HEK293 (cell line): ENCODE measurements around the gene BBOX1.

Experiments used
- CTCF ChIA-PET: fragments of 350-600 bp; formaldehyde crosslinking; extraction: SDS; loops from one replicate; lab custom pipeline; 2021; ENCODE audit warnings: antibody characterized with exemption; lab: Yijun Ruan, JAX
- POLR2A ChIA-PET: fragments of 300-600 bp; formaldehyde crosslinking; extraction: SDS; loops from one replicate; lab custom pipeline; 2020; ENCODE audit warnings: antibody characterized with exemption, inconsistent platforms; lab: Yijun Ruan, JAX
- H3K27ac ChIP-seq: fragments of 200-500 bp; sonication (Bioruptor generic); 2 replicates; pipeline ENCODE4 v1.5.1; 2014; ENCODE audit warnings: low read depth, low read length, control low read depth, inconsistent platforms; ENCODE audit errors: extremely low read depth
- H3K36me3 ChIP-seq, 2 experiments: fragments of 200-500 bp in 1 of 2; sonication (Bioruptor generic) in 1 of 2; 1 replicate in 1 of 2; 2 replicates in 1 of 2; pipeline ENCODE4 v1.5.1; 2014 to 2017; ENCODE audit warnings: inconsistent platforms in 2 of 2, low read length in 2 of 2; ENCODE audit not compliant: control insufficient read depth in 2 of 2, insufficient read depth in 1 of 2
- H3K4me1 ChIP-seq: fragments of 200-500 bp; sonication (Bioruptor generic); 2 replicates; pipeline ENCODE4 v1.5.1; 2014; ENCODE audit warnings: mild to moderate bottlenecking, low read length, inconsistent platforms; ENCODE audit not compliant: control insufficient read depth, insufficient read depth
- H3K4me3 ChIP-seq: 2 replicates; pipeline ENCODE4 v1.5.1; 2011; ENCODE audit warnings: low read depth, mild to moderate bottlenecking, control low read depth, low read length, moderate library complexity
- H3K9me3 ChIP-seq: fragments of 200-500 bp; sonication (Bioruptor generic); 2 replicates; pipeline ENCODE4 v1.5.1; 2014; ENCODE audit warnings: low read depth, low read length, inconsistent platforms; ENCODE audit not compliant: control insufficient read depth, insufficient read depth
- KLF1 ChIP-seq: fragments of 450-650 bp; formaldehyde crosslinking; IDR thresholded peaks from 2 replicates; pipeline ENCODE4 v1.5.1; 2016; ENCODE audit warnings: missing biosample characterization, missing genetic modification characterization
- RBAK ChIP-seq: fragments of 450-650 bp; formaldehyde crosslinking; IDR thresholded peaks from 2 replicates; pipeline ENCODE4 v1.5.1; 2016; ENCODE audit warnings: missing biosample characterization, missing genetic modification characterization
- SETDB1 ChIP-seq: IDR thresholded peaks from one replicate; pipeline ENCODE4 v1.6.1; 2017; ENCODE audit warnings: mild to moderate bottlenecking, low read length, moderate library complexity, mixed read lengths; ENCODE audit not compliant: insufficient read length
- ZNF121 ChIP-seq: fragments of 450-650 bp; formaldehyde crosslinking; IDR thresholded peaks from 2 replicates; pipeline ENCODE4 v1.5.1; 2016; ENCODE audit warnings: missing biosample characterization, missing genetic modification characterization
- ZNF157 ChIP-seq: fragments of 450-650 bp; formaldehyde crosslinking; IDR thresholded peaks from 2 replicates; pipeline ENCODE4 v1.5.1; 2016; ENCODE audit warnings: missing biosample characterization, missing genetic modification characterization
- ZNF211 ChIP-seq: fragments of 450-650 bp; formaldehyde crosslinking; IDR thresholded peaks from 2 replicates; pipeline ENCODE4 v1.5.1; 2016; ENCODE audit warnings: low read depth, missing biosample characterization, missing genetic modification characterization
- ZNF302 ChIP-seq: fragments of 450-650 bp; formaldehyde crosslinking; IDR thresholded peaks from 2 replicates; pipeline ENCODE4 v1.5.1; 2016; ENCODE audit warnings: missing biosample characterization, missing genetic modification characterization, low read depth
- ZNF548 ChIP-seq: fragments of 450-650 bp; formaldehyde crosslinking; IDR thresholded peaks from 2 replicates; pipeline ENCODE4 v1.5.1; 2016; ENCODE audit warnings: missing biosample characterization, missing genetic modification characterization
- ZNF785 ChIP-seq: fragments of 450-650 bp; formaldehyde crosslinking; IDR thresholded peaks from 2 replicates; pipeline ENCODE4 v1.5.1; 2016; ENCODE audit warnings: missing biosample characterization, missing genetic modification characterization
- TF ChIP-seq, protein P1 (sequence below): fragments of 450-650 bp; formaldehyde crosslinking; IDR thresholded peaks from 2 replicates; pipeline ENCODE4 v1.5.1; 2016; ENCODE audit warnings: missing biosample characterization, missing genetic modification characterization
- TF ChIP-seq, protein P2 (sequence below): fragments of 450-650 bp; formaldehyde crosslinking; IDR thresholded peaks from 2 replicates; pipeline ENCODE4 v1.5.1; 2016; ENCODE audit warnings: missing biosample characterization, missing genetic modification characterization
- TF ChIP-seq, protein P3 (sequence below): fragments of 450-650 bp; formaldehyde crosslinking; IDR thresholded peaks from 2 replicates; pipeline ENCODE4 v1.5.1; 2016; ENCODE audit warnings: missing biosample characterization, missing genetic modification characterization
- TF ChIP-seq, protein P4 (sequence below): fragments of 450-650 bp; formaldehyde crosslinking; IDR thresholded peaks from 2 replicates; pipeline ENCODE4 v1.5.1; 2016; ENCODE audit warnings: missing biosample characterization, missing genetic modification characterization, low read depth
- TF ChIP-seq, protein P5 (sequence below): fragments of 450-650 bp; IDR thresholded peaks from 2 replicates; pipeline ENCODE4 v1.5.1; 2018; ENCODE audit warnings: missing biosample characterization, missing genetic modification characterization
- TF ChIP-seq, protein P6 (sequence below): fragments of 450-650 bp; formaldehyde crosslinking; IDR thresholded peaks from 2 replicates; pipeline ENCODE4 v1.5.1; 2017; ENCODE audit warnings: missing biosample characterization, missing genetic modification characterization
- TF ChIP-seq, protein P7 (sequence below): fragments of 450-650 bp; formaldehyde crosslinking; IDR thresholded peaks from 2 replicates; pipeline ENCODE4 v1.5.1; 2017; ENCODE audit warnings: missing biosample characterization, missing genetic modification characterization

BBOX1 gene

DNA sequence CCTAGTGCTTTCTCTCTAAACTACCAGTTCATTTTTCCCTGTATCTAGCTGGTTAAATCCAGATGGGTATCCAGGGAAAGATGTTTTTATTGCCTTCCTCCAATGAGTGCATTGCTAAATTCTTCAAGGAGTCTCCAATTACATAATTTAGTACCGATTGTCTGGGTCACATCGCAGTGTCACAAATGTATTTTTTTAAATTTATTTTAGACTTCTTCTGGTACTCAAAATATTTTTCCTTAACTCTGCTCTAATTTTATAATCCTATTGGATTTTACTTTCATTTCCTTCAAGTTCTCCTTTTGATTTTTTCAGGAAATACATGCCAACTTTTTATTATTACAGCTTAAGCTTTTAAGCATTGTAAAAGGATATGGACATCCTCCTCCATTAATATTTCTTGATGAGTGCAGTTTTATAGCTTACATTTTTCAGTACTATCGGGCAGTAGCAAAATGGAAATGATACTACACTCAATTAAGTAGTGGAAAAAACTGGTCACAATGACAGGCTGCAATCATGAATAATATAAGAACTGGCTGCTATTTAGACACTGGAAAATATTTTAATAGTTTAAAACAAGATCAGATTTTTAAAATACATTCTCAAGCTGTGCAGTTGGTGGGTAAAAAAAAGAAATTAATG is 20.3 kb downstream of the BBOX1 start:
- Histone ChIP-seq H3K4me3 (no peak overlapping the region), H3K9me3 (no peaks in the 10 kb centered on the region), H3K36me3 (peaks cover 0 to 3% of the 10 kb centered on the region in 2 experiments; a peak in 1 of 3 replicates), H3K27ac (no peak overlapping the region), H3K4me1 (no peaks in the 10 kb centered on the region)
- CTCF ChIA-PET: interaction anchor here (0.6 to 1.0 kb wide), 3 partner anchors 18 to 333 kb away, joined by 3 read pairs; no protein-coding TSS in a partner anchor
- POLR2A ChIA-PET: no interaction called here
- TF ChIP-seq ZNF211 (tag by site-specific recombination): no peak
- TF ChIP-seq, protein P1, sequence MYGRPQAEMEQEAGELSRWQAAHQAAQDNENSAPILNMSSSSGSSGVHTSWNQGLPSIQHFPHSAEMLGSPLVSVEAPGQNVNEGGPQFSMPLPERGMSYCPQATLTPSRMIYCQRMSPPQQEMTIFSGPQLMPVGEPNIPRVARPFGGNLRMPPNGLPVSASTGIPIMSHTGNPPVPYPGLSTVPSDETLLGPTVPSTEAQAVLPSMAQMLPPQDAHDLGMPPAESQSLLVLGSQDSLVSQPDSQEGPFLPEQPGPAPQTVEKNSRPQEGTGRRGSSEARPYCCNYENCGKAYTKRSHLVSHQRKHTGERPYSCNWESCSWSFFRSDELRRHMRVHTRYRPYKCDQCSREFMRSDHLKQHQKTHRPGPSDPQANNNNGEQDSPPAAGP: no peak
- TF ChIP-seq, protein P2, sequence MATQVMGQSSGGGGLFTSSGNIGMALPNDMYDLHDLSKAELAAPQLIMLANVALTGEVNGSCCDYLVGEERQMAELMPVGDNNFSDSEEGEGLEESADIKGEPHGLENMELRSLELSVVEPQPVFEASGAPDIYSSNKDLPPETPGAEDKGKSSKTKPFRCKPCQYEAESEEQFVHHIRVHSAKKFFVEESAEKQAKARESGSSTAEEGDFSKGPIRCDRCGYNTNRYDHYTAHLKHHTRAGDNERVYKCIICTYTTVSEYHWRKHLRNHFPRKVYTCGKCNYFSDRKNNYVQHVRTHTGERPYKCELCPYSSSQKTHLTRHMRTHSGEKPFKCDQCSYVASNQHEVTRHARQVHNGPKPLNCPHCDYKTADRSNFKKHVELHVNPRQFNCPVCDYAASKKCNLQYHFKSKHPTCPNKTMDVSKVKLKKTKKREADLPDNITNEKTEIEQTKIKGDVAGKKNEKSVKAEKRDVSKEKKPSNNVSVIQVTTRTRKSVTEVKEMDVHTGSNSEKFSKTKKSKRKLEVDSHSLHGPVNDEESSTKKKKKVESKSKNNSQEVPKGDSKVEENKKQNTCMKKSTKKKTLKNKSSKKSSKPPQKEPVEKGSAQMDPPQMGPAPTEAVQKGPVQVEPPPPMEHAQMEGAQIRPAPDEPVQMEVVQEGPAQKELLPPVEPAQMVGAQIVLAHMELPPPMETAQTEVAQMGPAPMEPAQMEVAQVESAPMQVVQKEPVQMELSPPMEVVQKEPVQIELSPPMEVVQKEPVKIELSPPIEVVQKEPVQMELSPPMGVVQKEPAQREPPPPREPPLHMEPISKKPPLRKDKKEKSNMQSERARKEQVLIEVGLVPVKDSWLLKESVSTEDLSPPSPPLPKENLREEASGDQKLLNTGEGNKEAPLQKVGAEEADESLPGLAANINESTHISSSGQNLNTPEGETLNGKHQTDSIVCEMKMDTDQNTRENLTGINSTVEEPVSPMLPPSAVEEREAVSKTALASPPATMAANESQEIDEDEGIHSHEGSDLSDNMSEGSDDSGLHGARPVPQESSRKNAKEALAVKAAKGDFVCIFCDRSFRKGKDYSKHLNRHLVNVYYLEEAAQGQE (tag by site-specific recombination): no peak
- TF ChIP-seq ZNF548 (tag by site-specific recombination): no peak
- TF ChIP-seq, protein P3, sequence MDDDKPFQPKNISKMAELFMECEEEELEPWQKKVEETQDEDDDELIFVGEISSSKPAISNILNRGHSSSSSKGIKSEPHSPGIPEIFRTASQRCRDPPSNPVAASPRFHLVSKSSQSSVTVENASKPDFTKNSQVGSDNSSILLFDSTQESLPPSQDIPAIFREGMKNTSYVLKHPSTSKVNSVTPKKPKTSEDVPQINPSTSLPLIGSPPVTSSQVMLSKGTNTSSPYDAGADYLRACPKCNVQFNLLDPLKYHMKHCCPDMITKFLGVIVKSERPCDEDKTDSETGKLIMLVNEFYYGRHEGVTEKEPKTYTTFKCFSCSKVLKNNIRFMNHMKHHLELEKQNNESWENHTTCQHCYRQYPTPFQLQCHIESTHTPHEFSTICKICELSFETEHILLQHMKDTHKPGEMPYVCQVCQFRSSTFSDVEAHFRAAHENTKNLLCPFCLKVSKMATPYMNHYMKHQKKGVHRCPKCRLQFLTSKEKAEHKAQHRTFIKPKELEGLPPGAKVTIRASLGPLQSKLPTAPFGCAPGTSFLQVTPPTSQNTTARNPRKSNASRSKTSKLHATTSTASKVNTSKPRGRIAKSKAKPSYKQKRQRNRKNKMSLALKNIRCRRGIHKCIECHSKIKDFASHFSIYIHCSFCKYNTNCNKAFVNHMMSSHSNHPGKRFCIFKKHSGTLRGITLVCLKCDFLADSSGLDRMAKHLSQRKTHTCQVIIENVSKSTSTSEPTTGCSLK (tag by site-specific recombination): no peak
- no peak for TF ChIP-seq ZNF785 (tag by site-specific recombination)
- no peak for TF ChIP-seq KLF1 (tag by site-specific recombination)
- TF ChIP-seq ZNF157: no peak
- no peak for TF ChIP-seq SETDB1
- TF ChIP-seq, protein P4, sequence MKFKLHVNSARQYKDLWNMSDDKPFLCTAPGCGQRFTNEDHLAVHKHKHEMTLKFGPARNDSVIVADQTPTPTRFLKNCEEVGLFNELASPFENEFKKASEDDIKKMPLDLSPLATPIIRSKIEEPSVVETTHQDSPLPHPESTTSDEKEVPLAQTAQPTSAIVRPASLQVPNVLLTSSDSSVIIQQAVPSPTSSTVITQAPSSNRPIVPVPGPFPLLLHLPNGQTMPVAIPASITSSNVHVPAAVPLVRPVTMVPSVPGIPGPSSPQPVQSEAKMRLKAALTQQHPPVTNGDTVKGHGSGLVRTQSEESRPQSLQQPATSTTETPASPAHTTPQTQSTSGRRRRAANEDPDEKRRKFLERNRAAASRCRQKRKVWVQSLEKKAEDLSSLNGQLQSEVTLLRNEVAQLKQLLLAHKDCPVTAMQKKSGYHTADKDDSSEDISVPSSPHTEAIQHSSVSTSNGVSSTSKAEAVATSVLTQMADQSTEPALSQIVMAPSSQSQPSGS: no peak
- TF ChIP-seq, protein P5, sequence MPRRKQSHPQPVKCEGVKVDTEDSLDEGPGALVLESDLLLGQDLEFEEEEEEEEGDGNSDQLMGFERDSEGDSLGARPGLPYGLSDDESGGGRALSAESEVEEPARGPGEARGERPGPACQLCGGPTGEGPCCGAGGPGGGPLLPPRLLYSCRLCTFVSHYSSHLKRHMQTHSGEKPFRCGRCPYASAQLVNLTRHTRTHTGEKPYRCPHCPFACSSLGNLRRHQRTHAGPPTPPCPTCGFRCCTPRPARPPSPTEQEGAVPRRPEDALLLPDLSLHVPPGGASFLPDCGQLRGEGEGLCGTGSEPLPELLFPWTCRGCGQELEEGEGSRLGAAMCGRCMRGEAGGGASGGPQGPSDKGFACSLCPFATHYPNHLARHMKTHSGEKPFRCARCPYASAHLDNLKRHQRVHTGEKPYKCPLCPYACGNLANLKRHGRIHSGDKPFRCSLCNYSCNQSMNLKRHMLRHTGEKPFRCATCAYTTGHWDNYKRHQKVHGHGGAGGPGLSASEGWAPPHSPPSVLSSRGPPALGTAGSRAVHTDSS (tag by site-specific recombination): no peak
- TF ChIP-seq, protein P6, sequence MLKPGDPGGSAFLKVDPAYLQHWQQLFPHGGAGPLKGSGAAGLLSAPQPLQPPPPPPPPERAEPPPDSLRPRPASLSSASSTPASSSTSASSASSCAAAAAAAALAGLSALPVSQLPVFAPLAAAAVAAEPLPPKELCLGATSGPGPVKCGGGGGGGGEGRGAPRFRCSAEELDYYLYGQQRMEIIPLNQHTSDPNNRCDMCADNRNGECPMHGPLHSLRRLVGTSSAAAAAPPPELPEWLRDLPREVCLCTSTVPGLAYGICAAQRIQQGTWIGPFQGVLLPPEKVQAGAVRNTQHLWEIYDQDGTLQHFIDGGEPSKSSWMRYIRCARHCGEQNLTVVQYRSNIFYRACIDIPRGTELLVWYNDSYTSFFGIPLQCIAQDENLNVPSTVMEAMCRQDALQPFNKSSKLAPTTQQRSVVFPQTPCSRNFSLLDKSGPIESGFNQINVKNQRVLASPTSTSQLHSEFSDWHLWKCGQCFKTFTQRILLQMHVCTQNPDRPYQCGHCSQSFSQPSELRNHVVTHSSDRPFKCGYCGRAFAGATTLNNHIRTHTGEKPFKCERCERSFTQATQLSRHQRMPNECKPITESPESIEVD (tag by site-specific recombination): no peak
- no peak for TF ChIP-seq ZNF302 (tag by site-specific recombination)
- no peak for TF ChIP-seq ZNF121 (tag by site-specific recombination)
- no peak for TF ChIP-seq RBAK
- TF ChIP-seq, protein P7, sequence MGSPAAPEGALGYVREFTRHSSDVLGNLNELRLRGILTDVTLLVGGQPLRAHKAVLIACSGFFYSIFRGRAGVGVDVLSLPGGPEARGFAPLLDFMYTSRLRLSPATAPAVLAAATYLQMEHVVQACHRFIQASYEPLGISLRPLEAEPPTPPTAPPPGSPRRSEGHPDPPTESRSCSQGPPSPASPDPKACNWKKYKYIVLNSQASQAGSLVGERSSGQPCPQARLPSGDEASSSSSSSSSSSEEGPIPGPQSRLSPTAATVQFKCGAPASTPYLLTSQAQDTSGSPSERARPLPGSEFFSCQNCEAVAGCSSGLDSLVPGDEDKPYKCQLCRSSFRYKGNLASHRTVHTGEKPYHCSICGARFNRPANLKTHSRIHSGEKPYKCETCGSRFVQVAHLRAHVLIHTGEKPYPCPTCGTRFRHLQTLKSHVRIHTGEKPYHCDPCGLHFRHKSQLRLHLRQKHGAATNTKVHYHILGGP (tag by site-specific recombination): no peak
- TF ChIP-seq, all 188 proteins: peak for 0
